GM12864 (cell line): ENCODE measurements around the gene CFAP74.

Source experiments
- DNase-seq: peaks from one replicate; pipeline ENCODE4 v3.0.0-alpha.2; 2011; ENCODE audit warnings: low read depth
- H3K4me3 ChIP-seq: 2 replicates; pipeline ENCODE4 v1.5.1; 2011; ENCODE audit warnings: mild to moderate bottlenecking, low read depth, low read length, control low read depth
- TF ChIP-seq, protein P1 (sequence below): IDR thresholded peaks from 2 replicates; pipeline ENCODE4 v1.5.1; 2011; ENCODE audit warnings: low read depth, mild to moderate bottlenecking, moderate library complexity, low read length, control low read depth, inconsistent platforms; ENCODE audit errors: missing control alignments

CFAP74 gene

DNA sequence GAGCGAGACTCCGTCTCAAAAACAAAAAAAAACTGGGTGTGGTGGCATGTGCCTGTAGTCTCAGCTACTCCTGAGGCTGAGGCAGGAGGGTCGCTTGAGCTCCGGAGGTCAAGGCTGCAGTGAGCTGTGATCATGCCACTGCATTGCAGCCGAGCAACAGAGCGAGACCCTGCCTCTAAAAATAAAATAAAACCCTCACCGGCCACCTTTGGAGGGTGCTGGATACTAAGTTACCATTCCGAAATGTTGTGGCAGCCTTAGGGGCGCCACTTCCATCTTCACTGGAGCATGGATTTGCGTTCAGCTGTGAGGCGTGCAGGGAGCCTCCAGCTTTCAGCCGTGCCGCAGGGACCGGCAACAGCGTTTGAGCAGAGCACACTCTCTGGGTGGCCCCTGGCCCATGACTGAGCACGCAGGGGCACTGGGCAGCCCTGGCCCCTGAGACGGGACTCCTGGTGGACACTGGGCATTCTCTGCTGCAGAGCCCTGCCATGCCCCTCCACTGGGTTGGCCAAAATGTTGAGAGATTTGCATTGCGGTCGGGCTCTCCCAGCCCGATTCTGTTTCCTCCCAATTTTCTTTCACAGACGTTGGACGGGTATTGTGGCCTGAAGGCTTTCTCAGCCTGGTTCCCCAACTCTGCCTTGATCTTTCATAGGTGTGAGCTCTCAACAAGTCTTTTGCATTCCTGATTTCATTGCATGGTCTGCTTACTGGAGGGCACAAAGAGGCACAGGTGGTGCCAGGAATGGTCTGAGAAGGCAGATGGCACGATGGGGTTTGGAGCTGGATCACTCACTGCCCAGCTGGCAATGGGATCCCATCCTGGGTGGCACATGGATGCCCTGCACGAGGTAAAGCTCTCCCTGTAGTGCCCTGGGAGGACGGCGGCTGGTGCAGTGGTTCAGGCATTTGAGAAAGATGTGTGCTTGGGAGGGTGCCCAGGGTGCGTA lies 5.8 kb upstream of the CFAP74 start:
- no peak for DNase-seq
- TF ChIP-seq, protein P1, sequence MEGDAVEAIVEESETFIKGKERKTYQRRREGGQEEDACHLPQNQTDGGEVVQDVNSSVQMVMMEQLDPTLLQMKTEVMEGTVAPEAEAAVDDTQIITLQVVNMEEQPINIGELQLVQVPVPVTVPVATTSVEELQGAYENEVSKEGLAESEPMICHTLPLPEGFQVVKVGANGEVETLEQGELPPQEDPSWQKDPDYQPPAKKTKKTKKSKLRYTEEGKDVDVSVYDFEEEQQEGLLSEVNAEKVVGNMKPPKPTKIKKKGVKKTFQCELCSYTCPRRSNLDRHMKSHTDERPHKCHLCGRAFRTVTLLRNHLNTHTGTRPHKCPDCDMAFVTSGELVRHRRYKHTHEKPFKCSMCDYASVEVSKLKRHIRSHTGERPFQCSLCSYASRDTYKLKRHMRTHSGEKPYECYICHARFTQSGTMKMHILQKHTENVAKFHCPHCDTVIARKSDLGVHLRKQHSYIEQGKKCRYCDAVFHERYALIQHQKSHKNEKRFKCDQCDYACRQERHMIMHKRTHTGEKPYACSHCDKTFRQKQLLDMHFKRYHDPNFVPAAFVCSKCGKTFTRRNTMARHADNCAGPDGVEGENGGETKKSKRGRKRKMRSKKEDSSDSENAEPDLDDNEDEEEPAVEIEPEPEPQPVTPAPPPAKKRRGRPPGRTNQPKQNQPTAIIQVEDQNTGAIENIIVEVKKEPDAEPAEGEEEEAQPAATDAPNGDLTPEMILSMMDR: no peak

GRCh38 chr1:2004856-2005255 lies 1.3 kb upstream of the CFAP74 start:
- DNase-seq: no peak
- TF ChIP-seq, protein P1: no peak
- no peak overlapping the region for H3K4me3 ChIP-seq

More for the DNA sequence above, 5.8 kb upstream of the CFAP74 start:
- no peak overlapping the region for H3K4me3 ChIP-seq

- no peak overlapping the region for H3K4me3 ChIP-seq
- TF ChIP-seq, protein P1: no peak
- no peak for DNase-seq
These were observed 1.7 kb downstream of the CFAP74 start for GRCh38 chr1:2001773-2002411.

- no peak overlapping the region for H3K4me3 ChIP-seq
- no peak for DNase-seq
- TF ChIP-seq, protein P1: no peak
These were observed 2.7 kb downstream of the CFAP74 start for GRCh38 chr1:2000850-2001249.

GRCh38 chr1:2000432-2000831 lies 3.2 kb downstream of the CFAP74 start:
- no peak overlapping the region for H3K4me3 ChIP-seq
- TF ChIP-seq, protein P1: no peak
- DNase-seq: no peak

DNA sequence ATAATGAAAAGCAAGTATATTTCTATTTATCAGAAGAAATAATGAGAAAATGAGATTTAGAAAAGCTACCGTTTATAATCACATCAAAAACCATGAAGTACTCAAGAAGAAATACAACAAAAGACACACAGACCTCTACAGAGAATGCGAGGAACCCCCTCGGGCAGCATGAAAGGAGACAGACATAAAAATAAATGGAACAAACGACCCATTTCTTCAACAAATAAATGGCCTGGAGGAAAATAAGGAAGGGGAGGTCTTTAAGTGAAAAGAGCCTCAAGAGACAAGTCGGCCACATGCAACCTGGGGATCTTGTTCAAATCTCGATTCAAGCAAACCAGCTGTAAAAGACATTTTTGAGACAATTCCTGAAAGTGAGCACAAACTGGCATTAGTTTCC lies 6.0 kb downstream of the CFAP74 start:
- TF ChIP-seq, protein P1: no peak
- DNase-seq: no peak
- no peak overlapping the region for H3K4me3 ChIP-seq
